Neural crest cell (in vitro differentiated cells): ENCODE results near the gene ADGRD2. TPM values are rescaled to one million over a fixed set of nuclear protein-coding genes. Genes with fewer than 3 reads are reported as not detected.

ENCODE experiments used
- DNase-seq: peaks from one replicate; pipeline ENCODE4 v3.0.0; 2021; ENCODE audit warnings: low read depth, mixed read lengths, low spot score
- H3K27ac Mint-ChIP-seq: one replicate; pipeline ENCODE4 v1.8.0; 2021; ENCODE audit warnings: mild to moderate bottlenecking, mixed read lengths; ENCODE audit not compliant: unreplicated experiment
- H3K27me3 Mint-ChIP-seq: 2 replicates; pipeline ENCODE4 v1.8.0; 2021; ENCODE audit warnings: low read depth, mild to moderate bottlenecking, mixed read lengths
- H3K36me3 Mint-ChIP-seq: 2 replicates; pipeline ENCODE4 v1.8.0; 2021; ENCODE audit warnings: low read depth, mild to moderate bottlenecking, mixed read lengths
- H3K4me1 Mint-ChIP-seq: 2 replicates; pipeline ENCODE4 v1.8.0; 2021; ENCODE audit warnings: mixed read lengths
- H3K4me3 Mint-ChIP-seq: one replicate; pipeline ENCODE4 v1.8.0; 2021; ENCODE audit warnings: mild to moderate bottlenecking, mixed read lengths
- H3K9me3 Mint-ChIP-seq: 2 replicates; pipeline ENCODE4 v1.8.0; 2021; ENCODE audit warnings: mixed read lengths
- CTCF ChIP-seq: fragments of 200-600 bp; sonication (generic); conservative IDR thresholded peaks from 2 replicates; pipeline ENCODE4 v1.5.0; 2021; ENCODE audit warnings: antibody characterized with exemption, mild to moderate bottlenecking
- total RNA-seq: library from RNA; stranded (reverse); gene quantifications from 2 replicates; pipeline ENCODE4 v1.2.1, GENCODE V29; 2021

ADGRD2 gene
- total RNA-seq, 1 donor from 2014 or later = 0.44 TPM

GRCh38 chr9:124439086-124439485 is 11.2 kb upstream of the ADGRD2 start:
- no peaks in the 10 kb centered on the region for H3K36me3 Mint-ChIP-seq
- H3K4me1 Mint-ChIP-seq = no peaks in the 10 kb centered on the region
- H3K9me3 Mint-ChIP-seq = no peaks in the 10 kb centered on the region
- TF ChIP-seq CTCF = no peak
- no peak overlapping the region for H3K27ac Mint-ChIP-seq
- H3K27me3 Mint-ChIP-seq = peaks cover 1% of the 10 kb centered on the region
- DNase-seq = no peak
- no peak overlapping the region for H3K4me3 Mint-ChIP-seq

GRCh38 chr9:124439686-124440243 is 10.5 kb upstream of the ADGRD2 start:
- H3K36me3 Mint-ChIP-seq = no peaks in the 10 kb centered on the region
- no peak overlapping the region for H3K4me3 Mint-ChIP-seq
- no peaks in the 10 kb centered on the region for H3K4me1 Mint-ChIP-seq
- no peak overlapping the region for H3K27ac Mint-ChIP-seq
- H3K27me3 Mint-ChIP-seq = peaks cover 2% of the 10 kb centered on the region
- TF ChIP-seq CTCF = no peak
- DNase-seq = no peak
- H3K9me3 Mint-ChIP-seq = no peaks in the 10 kb centered on the region

- H3K27ac Mint-ChIP-seq = no peak overlapping the region
These were observed 9.5 kb upstream of the ADGRD2 start for GRCh38 chr9:124440786-124441185.

GRCh38 chr9:124441291-124441690 is 9.0 kb upstream of the ADGRD2 start:
- H3K27ac Mint-ChIP-seq = no peak overlapping the region

More at GRCh38 chr9:124440786-124441185, 9.5 kb upstream of the ADGRD2 start:
- Mint-ChIP-seq H3K9me3 (no peaks in the 10 kb centered on the region), H3K36me3 (no peaks in the 10 kb centered on the region), H3K4me1 (no peaks in the 10 kb centered on the region), H3K4me3 (no peak overlapping the region), H3K27me3 (peaks cover 4% of the 10 kb centered on the region)
- no peak for DNase-seq
- no peak for TF ChIP-seq CTCF

GRCh38 chr9:124442379-124442778 is 7.9 kb upstream of the ADGRD2 start:
- no peak for DNase-seq
- Mint-ChIP-seq H3K27me3 (peaks cover 10% of the 10 kb centered on the region), H3K9me3 (no peaks in the 10 kb centered on the region), H3K4me3 (no peak overlapping the region), H3K27ac (no peak overlapping the region), H3K36me3 (no peaks in the 10 kb centered on the region), H3K4me1 (no peaks in the 10 kb centered on the region)
- TF ChIP-seq CTCF = no peak

More at GRCh38 chr9:124441291-124441690, 9.0 kb upstream of the ADGRD2 start:
- H3K27me3 Mint-ChIP-seq = peaks cover 5% of the 10 kb centered on the region
- no peak overlapping the region for H3K4me3 Mint-ChIP-seq
- no peaks in the 10 kb centered on the region for H3K36me3 Mint-ChIP-seq
- H3K9me3 Mint-ChIP-seq = no peaks in the 10 kb centered on the region
- no peaks in the 10 kb centered on the region for H3K4me1 Mint-ChIP-seq
- DNase-seq = no peak
- no peak for TF ChIP-seq CTCF
